AG04449 (cell line): ENCODE data around the gene TUBA8.
"Not testable (repeated sequence)": the region's sequence is repeated elsewhere in the genome, so short reads cannot be mapped to it uniquely, and the experiment has no call there.

ENCODE experiments used
- CTCF ChIA-PET: fragments of 350-600 bp; formaldehyde crosslinking; extraction: SDS; loops from one replicate; lab custom pipeline; 2021; ENCODE audit warnings: antibody characterized with exemption; lab: Yijun Ruan, JAX
- POLR2A ChIA-PET: fragments of 400-600, 350-600 bp; formaldehyde crosslinking; extraction: SDS; loops from one replicate; lab custom pipeline; 2020; ENCODE audit warnings: antibody characterized with exemption, inconsistent platforms; lab: Yijun Ruan, JAX
- DNase-seq: peaks from one replicate; pipeline ENCODE4 v3.0.0-alpha.2; 2010; ENCODE audit warnings: low read depth, low spot score
- H3K4me3 ChIP-seq: 2 replicates; pipeline ENCODE4 v1.5.1; 2011; ENCODE audit warnings: low read depth, mild to moderate bottlenecking, control low read depth, low read length
- TF ChIP-seq, protein P1 (sequence below): IDR thresholded peaks from one replicate; pipeline ENCODE4 v1.5.1; 2011; ENCODE audit warnings: mild to moderate bottlenecking, moderate library complexity, low read length, control low read depth, inconsistent platforms; ENCODE audit not compliant: insufficient read depth; ENCODE audit errors: missing control alignments

The TUBA8 gene

DNA sequence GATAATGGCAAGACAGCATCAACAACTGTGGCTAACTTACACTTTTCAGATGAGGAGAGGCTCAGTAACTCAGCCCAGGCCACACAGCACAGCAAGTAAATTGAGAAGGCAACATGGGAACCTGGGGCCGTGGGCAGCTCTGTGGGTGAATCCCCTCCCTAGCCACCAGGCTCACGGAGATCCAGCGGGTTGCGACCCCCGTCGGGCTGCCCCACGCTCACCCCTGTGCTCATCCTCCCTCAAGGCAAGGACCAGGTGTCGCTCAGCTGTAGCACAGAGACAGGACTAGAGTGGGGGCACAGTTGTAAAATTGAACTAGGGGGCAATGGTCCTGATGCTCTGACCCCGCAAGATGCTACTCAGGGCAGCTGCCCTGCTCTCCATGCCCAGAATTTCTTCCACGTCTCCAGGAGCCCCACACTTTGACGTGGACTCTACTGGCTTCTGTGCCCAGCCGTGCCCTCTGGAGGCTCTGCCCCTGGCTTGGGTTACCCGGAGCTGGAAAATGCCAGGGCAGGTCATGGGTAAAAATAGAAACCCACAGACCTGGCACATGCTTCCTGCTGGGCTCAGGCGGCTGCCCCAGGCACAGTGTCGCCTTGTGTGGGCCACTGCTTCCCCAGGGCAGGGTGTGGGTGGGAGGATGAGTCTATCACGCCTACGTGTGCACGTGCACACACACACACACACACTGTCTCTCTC is 9.0 kb downstream of the TUBA8 start:
- no peak for DNase-seq
- H3K4me3 ChIP-seq = no peak overlapping the region
- TF ChIP-seq, protein P1, sequence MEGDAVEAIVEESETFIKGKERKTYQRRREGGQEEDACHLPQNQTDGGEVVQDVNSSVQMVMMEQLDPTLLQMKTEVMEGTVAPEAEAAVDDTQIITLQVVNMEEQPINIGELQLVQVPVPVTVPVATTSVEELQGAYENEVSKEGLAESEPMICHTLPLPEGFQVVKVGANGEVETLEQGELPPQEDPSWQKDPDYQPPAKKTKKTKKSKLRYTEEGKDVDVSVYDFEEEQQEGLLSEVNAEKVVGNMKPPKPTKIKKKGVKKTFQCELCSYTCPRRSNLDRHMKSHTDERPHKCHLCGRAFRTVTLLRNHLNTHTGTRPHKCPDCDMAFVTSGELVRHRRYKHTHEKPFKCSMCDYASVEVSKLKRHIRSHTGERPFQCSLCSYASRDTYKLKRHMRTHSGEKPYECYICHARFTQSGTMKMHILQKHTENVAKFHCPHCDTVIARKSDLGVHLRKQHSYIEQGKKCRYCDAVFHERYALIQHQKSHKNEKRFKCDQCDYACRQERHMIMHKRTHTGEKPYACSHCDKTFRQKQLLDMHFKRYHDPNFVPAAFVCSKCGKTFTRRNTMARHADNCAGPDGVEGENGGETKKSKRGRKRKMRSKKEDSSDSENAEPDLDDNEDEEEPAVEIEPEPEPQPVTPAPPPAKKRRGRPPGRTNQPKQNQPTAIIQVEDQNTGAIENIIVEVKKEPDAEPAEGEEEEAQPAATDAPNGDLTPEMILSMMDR = no peak
- POLR2A ChIA-PET = no interaction called here
- CTCF ChIA-PET = no interaction called here

DNA sequence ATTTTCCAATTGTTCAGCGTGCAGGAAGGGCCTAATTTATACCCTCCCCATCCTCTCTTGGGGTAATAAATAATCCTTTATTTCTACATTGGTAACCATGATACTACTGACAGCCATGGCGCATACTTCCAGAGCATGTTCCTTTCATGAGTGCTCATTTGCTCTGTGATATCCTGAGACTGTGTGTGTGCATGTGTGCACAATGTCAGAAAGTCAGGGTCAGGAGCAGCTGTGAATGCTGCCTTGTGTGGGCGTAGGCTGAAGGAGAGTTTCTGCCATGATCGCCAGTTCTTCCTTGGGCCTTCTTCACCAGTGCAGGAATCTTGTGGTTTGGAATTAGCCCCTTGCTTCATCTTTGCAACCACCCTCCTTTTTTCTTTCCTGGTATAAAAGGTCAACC is 10.2 kb downstream of the TUBA8 start:
- POLR2A ChIA-PET = no interaction called here
- no peak for DNase-seq
- no peak overlapping the region for H3K4me3 ChIP-seq
- CTCF ChIA-PET = interaction anchor here (1.7 kb wide), 1 partner anchor 9 kb away, joined by 4 read pairs; no protein-coding TSS in a partner anchor
- TF ChIP-seq, protein P1 = no peak

DNA sequence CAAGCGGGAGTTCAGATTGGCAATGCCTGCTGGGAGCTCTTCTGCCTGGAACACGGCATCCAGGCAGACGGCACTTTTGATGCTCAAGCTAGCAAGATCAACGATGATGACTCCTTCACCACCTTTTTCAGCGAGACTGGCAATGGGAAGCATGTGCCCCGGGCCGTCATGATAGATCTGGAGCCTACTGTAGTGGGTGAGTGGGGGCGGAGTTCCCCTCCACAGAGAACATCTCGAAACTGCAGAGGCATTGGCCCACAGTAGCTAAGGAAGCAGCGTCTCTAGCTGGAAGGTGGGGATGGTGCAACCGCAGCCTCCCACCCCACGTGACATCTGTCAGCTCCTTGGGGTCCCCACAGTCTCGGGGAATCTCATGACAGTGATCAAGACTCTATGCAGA is 10.9 kb downstream of the TUBA8 start:
- no peak overlapping the region for H3K4me3 ChIP-seq
- DNase-seq = no peak
- ChIA-PET POLR2A (no interaction called here), CTCF (interaction anchor here (1.7 kb wide), 1 partner anchor 9 kb away, joined by 4 read pairs; no protein-coding TSS in a partner anchor)
- TF ChIP-seq, protein P1 = no peak

DNA sequence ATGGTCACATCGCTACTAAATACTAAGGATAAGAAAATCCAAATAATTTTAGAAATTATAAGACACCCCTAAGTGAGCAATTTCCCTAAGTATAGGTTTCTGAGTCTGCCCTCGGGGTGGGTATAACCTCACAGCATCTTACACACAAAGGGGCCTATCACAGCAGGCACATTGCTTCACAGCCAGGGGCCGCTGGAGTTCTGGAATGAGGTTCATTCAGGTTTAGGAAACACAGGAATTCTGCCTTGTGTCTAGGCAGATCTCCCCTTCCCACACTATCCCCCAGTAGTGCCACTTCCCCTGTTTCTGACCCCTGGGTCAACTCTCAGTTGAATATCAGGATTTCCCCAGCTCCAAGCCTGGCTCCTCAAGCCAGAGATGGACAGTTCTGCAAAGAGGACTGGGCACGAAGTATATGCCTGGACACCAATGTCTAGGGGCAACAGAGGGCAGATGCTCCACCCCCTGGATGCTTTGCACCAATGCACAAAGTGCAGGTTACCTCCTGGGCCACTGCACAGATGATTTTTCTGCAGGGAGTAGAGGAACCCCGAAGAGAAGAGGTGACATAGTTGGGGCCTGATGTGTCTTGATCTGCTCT is 11.4 kb downstream of the TUBA8 start:
- TF ChIP-seq, protein P1 = no peak
- ChIA-PET CTCF (interaction anchor here (1.7 kb wide), 1 partner anchor 10 kb away, joined by 4 read pairs; no protein-coding TSS in a partner anchor), POLR2A (no interaction called here)
- no peak for DNase-seq
- no peak overlapping the region for H3K4me3 ChIP-seq

GRCh38 chr22:18123476-18124025 is 12.9 kb downstream of the TUBA8 start:
- H3K4me3 ChIP-seq, CTCF ChIA-PET, POLR2A ChIA-PET, DNase-seq: not testable (repeated sequence)

- DNase-seq = no peak
- CTCF ChIA-PET = no interaction called here
- TF ChIP-seq, protein P1 = no peak
- H3K4me3 ChIP-seq = no peak overlapping the region
- POLR2A ChIA-PET = no interaction called here
These were observed 16.0 kb downstream of the TUBA8 start for GRCh38 chr22:18126606-18127005.
